ENCODE measurements around the gene ITSN1. TPM values are rescaled to one million over a fixed set of nuclear protein-coding genes. Genes with fewer than 3 reads are reported as not detected.

ITSN1 gene
- total and polyA plus RNA-seq, 4 donors, result 11.2 to 46.0 (median 19.8) TPM

DNA sequence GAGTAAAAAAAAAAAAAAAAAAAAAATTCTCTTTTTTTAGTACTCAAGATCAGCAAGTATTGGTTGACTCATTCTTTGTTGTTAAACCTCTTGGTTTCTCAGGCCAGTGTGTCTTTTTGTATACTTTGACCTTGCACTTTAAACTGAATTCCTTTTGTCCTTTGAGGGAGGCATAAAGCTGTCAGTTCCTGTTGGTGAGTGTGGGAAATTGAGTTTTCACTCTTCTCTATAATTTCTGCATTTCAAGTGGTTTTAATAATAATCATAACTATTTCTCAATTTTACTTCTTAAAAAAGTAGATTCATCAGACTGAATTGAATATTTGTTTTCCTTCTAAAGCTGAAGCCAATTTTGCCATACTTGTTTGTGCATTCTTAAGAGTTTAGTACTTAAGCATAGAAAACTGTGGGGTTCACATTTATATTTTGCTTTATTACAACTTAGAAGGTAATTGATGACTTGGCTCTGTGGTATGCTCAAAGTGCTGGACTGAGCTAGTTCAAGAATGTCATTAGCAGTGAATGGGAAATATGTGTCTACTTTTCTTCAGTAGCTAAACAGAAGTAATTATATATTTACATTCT lies 43.4 kb downstream of the ITSN1 start:
- H3K27me3 ChIP-seq (ENCODE audit: control insufficient read depth in 3 of 3, insufficient read depth in 3 of 3, low read length in 2 of 3), result no peaks in the 10 kb centered on the region
- H3K36me3 ChIP-seq (ENCODE audit: control insufficient read depth in 4 of 4, insufficient read depth in 4 of 4, low read length in 4 of 4), result no peaks in the 10 kb centered on the region
- TF ChIP-seq, protein P1, sequence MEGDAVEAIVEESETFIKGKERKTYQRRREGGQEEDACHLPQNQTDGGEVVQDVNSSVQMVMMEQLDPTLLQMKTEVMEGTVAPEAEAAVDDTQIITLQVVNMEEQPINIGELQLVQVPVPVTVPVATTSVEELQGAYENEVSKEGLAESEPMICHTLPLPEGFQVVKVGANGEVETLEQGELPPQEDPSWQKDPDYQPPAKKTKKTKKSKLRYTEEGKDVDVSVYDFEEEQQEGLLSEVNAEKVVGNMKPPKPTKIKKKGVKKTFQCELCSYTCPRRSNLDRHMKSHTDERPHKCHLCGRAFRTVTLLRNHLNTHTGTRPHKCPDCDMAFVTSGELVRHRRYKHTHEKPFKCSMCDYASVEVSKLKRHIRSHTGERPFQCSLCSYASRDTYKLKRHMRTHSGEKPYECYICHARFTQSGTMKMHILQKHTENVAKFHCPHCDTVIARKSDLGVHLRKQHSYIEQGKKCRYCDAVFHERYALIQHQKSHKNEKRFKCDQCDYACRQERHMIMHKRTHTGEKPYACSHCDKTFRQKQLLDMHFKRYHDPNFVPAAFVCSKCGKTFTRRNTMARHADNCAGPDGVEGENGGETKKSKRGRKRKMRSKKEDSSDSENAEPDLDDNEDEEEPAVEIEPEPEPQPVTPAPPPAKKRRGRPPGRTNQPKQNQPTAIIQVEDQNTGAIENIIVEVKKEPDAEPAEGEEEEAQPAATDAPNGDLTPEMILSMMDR (IDR thresholded peaks at IDR 0.05; ENCODE audit: control extremely low read depth, extremely low read depth), result no peak
- peak in 1 of 3 donors; percentile 19 for DNase-seq
- H3K4me1 ChIP-seq (ENCODE audit: control insufficient read depth in 5 of 5, insufficient read depth in 5 of 5, low read length in 5 of 5), result peaks cover 2 to 32% (median 16%) of the 10 kb centered on the region in 5 donors
- H3K4me3 ChIP-seq, result no peak overlapping the region
- H3K27ac ChIP-seq (ENCODE audit: low read depth in 1 of 2, low read length in 1 of 2), result no peak overlapping the region
- no peaks in the 10 kb centered on the region for H3K9me3 ChIP-seq (ENCODE audit: control insufficient read depth in 4 of 4, insufficient read depth in 3 of 4, low read length in 3 of 4)
- ATAC-seq (ENCODE audit: insufficient read depth, low FRiP score), result no peak
- H3K9ac ChIP-seq (ENCODE audit: insufficient read depth in 1 of 2, low read length in 2 of 2), result no peak overlapping the region

DNA sequence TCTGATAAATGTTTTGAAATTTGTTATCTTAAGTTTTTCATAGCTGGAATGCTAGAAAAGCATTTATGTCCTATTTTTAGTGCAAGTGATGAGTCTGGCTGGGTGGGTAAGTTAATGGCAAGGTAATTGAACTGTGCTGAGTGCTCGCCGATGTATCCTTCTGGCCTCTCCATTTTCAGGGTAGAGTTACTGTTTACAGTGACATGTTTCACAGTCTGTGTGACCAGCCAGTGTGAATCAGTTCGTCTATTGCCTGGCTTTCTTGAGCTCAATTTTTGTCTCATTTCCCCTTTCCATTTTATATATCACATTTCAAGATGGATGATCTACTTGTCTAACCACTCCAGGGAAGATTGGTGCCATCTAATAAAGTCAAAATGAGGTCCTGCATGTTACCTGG lies 44.1 kb downstream of the ITSN1 start:
- ATAC-seq (ENCODE audit: insufficient read depth, low FRiP score) (no peak), DNase-seq (no peak)
- no peak overlapping the region for H3K27ac ChIP-seq (ENCODE audit: low read depth in 1 of 2, low read length in 1 of 2)
- H3K9ac ChIP-seq (ENCODE audit: insufficient read depth in 1 of 2, low read length in 2 of 2), result no peak overlapping the region
- no peaks in the 10 kb centered on the region for H3K27me3 ChIP-seq (ENCODE audit: control insufficient read depth in 3 of 3, insufficient read depth in 3 of 3, low read length in 2 of 3)
- H3K4me1 ChIP-seq (ENCODE audit: control insufficient read depth in 5 of 5, insufficient read depth in 5 of 5, low read length in 5 of 5), result peaks cover 2 to 32% (median 16%) of the 10 kb centered on the region in 5 donors
- H3K9me3 ChIP-seq (ENCODE audit: control insufficient read depth in 4 of 4, insufficient read depth in 3 of 4, low read length in 3 of 4), result no peaks in the 10 kb centered on the region
- no peak overlapping the region for H3K4me3 ChIP-seq
- whole genome bisulfite sequencing, 2 donors, result 87 to 90% methylated on average over 3 of the region's 3 CpGs
- TF ChIP-seq, protein P1 (IDR thresholded peaks at IDR 0.05; ENCODE audit: control extremely low read depth, extremely low read depth), result no peak
- no peaks in the 10 kb centered on the region for H3K36me3 ChIP-seq (ENCODE audit: control insufficient read depth in 4 of 4, insufficient read depth in 4 of 4, low read length in 4 of 4)

DNA sequence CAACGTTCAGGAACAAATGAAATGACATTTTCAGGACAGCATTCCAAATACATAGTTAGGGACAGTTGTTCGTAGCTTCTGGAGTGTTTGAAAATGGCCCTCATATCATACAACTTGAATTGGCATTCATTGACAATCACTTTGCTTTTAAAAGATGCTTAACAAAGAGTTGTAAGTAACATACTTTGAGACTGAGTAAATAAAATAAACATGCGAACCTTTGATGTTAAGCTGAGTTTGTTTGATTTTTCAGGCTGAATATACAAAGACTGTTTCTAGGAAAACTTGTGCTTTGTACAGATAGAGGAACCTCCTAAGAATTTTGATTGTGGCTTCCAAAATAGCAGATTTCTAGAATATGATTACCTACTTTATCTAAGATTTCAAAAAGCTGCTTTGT lies 45.3 kb downstream of the ITSN1 start:
- Histone ChIP-seq H3K27ac (ENCODE audit: low read depth in 1 of 2, low read length in 1 of 2) (no peak overlapping the region), H3K4me1 (ENCODE audit: control insufficient read depth in 5 of 5, insufficient read depth in 5 of 5, low read length in 5 of 5) (peaks cover 2 to 32% (median 16%) of the 10 kb centered on the region in 5 donors), H3K36me3 (ENCODE audit: control insufficient read depth in 4 of 4, insufficient read depth in 4 of 4, low read length in 4 of 4) (no peaks in the 10 kb centered on the region), H3K9me3 (ENCODE audit: control insufficient read depth in 4 of 4, insufficient read depth in 3 of 4, low read length in 3 of 4) (no peaks in the 10 kb centered on the region), H3K4me3 (no peak overlapping the region), H3K9ac (ENCODE audit: insufficient read depth in 1 of 2, low read length in 2 of 2) (no peak overlapping the region), H3K27me3 (ENCODE audit: control insufficient read depth in 3 of 3, insufficient read depth in 3 of 3, low read length in 2 of 3) (no peaks in the 10 kb centered on the region)
- TF ChIP-seq, protein P1 (IDR thresholded peaks at IDR 0.05; ENCODE audit: control extremely low read depth, extremely low read depth), result no peak
- peak in 1 of 3 donors; percentile 19 for DNase-seq
- no peak for ATAC-seq (ENCODE audit: insufficient read depth, low FRiP score)
- 60 to 71% methylated on average over 3 of the region's 3 CpGs for WGBS, 2 donors

DNA sequence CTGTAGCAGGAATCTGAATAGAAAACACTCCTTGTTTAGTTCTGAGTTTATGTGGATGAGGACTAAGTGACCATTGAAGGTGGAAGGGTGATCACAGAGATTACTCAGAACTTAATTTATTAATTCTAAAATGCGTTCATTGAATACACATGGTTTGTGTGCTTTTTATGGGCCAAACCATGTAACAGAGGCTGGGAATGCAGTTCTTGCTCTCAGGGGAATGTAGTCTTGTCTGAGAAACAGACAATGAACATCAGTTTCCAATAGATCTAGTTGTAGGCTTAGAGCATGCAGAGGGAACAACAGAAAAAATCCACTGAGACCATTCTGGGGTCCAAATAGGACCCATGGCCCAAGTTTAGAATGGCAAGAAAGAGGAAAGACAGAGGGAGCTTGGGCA lies 46.1 kb downstream of the ITSN1 start:
- no peak for ATAC-seq (ENCODE audit: insufficient read depth, low FRiP score)
- TF ChIP-seq, protein P1 (IDR thresholded peaks at IDR 0.05; ENCODE audit: control extremely low read depth, extremely low read depth), result no peak
- Histone ChIP-seq H3K36me3 (ENCODE audit: control insufficient read depth in 4 of 4, insufficient read depth in 4 of 4, low read length in 4 of 4) (no peaks in the 10 kb centered on the region), H3K4me3 (no peak overlapping the region), H3K27ac (ENCODE audit: low read depth in 1 of 2, low read length in 1 of 2) (no peak overlapping the region), H3K9me3 (ENCODE audit: control insufficient read depth in 4 of 4, insufficient read depth in 3 of 4, low read length in 3 of 4) (no peaks in the 10 kb centered on the region), H3K4me1 (ENCODE audit: control insufficient read depth in 5 of 5, insufficient read depth in 5 of 5, low read length in 5 of 5) (peaks cover 2 to 27% (median 10%) of the 10 kb centered on the region in 5 donors), H3K27me3 (ENCODE audit: control insufficient read depth in 3 of 3, insufficient read depth in 3 of 3, low read length in 2 of 3) (no peaks in the 10 kb centered on the region), H3K9ac (ENCODE audit: insufficient read depth in 1 of 2, low read length in 2 of 2) (no peak overlapping the region)
- no peak for DNase-seq
- 84 to 97% methylated on average over 1 of the region's 1 CpG for WGBS, 2 donors

Data from lung (tissue), 12 donors.